PC-9 (cell line): ENCODE measurements around the gene APLF.

ENCODE experiments used
- EZH2 ChIP-seq: fragments of 200-600 bp; sonication (generic); IDR thresholded peaks from 2 replicates; pipeline ENCODE4 v1.8.0; 2017; ENCODE audit warnings: antibody characterized with exemption, low read depth
- TF ChIP-seq, protein P1 (sequence below): fragments of 200-600 bp; sonication (generic); conservative IDR thresholded peaks from 2 replicates; pipeline ENCODE4 v1.6.1; 2017; ENCODE audit warnings: mixed run types, antibody characterized with exemption, mild to moderate bottlenecking, moderate library complexity

DNA sequence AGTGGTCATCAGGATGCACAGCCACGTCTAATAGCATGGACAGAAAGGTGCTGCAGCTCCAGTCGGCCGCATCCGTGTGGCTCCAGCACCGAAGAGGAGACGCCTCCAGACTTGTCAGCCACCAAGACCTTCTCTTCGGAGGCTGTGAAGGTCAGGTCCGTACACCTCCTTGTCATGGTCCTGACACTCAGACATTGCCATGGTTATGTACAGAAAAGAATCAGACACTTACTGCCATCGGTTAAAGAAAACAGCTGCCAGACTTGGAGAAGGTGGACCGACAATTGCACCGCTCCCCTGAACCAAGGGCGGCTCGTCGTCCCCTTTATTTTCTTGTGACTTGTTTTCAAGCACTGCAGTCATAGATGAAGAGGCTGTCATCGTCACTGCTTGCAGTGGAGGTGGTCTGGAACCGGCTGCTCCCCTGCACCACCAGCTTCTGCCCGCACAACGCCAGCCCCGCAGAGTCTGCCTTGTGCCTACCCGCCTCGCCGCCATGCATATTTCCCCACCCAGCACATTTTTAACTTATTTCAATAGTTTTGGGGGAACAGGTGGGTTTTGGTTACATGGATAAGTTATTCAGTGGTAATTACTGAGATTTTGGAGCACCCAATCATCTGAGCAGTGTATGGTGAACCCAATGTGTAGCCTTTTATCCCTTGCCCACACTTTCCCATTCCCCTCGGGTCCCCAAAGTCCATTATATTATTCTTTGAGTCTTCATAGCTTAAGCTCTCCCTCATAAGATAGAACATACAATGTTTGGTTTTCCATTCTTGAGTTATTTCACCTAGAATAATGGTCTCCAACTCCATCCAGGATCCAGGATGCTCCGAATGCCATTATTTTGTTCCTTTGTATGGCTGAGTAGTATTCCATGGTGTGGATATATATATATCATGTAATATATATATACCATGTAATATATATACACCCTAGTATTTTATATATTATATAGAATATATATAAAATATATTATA, 18.4 kb upstream of the APLF start:
- TF ChIP-seq, protein P1, sequence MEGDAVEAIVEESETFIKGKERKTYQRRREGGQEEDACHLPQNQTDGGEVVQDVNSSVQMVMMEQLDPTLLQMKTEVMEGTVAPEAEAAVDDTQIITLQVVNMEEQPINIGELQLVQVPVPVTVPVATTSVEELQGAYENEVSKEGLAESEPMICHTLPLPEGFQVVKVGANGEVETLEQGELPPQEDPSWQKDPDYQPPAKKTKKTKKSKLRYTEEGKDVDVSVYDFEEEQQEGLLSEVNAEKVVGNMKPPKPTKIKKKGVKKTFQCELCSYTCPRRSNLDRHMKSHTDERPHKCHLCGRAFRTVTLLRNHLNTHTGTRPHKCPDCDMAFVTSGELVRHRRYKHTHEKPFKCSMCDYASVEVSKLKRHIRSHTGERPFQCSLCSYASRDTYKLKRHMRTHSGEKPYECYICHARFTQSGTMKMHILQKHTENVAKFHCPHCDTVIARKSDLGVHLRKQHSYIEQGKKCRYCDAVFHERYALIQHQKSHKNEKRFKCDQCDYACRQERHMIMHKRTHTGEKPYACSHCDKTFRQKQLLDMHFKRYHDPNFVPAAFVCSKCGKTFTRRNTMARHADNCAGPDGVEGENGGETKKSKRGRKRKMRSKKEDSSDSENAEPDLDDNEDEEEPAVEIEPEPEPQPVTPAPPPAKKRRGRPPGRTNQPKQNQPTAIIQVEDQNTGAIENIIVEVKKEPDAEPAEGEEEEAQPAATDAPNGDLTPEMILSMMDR, result no peak
- TF ChIP-seq EZH2, result no peak
